HG02623 (cell line): Measurements from ENCODE around the gene TMEM44.

Experiments
- ATAC-seq: cut with Tn5 transposase; IDR thresholded peaks from one replicate; pipeline ENCODE4 v1.9.1; 2021; ENCODE audit warnings: moderate library complexity; ENCODE audit not compliant: unreplicated experiment

Gene TMEM44

GRCh38 chr3:194582196-194582905 lies 50.9 kb downstream of the TMEM44 start:
- no peak for ATAC-seq

- no peak for ATAC-seq
Observed at GRCh38 chr3:194579091-194579606, 54.1 kb downstream of the TMEM44 start.

- ATAC-seq: no peak
Observed at GRCh38 chr3:194577986-194578905, 55.0 kb downstream of the TMEM44 start.

GRCh38 chr3:194575484-194576210 lies 57.6 kb downstream of the TMEM44 start:
- ATAC-seq: no peak

- no peak for ATAC-seq
Observed at GRCh38 chr3:194574639-194575483, 58.4 kb downstream of the TMEM44 start.

GRCh38 chr3:194573680-194574437 lies 59.4 kb downstream of the TMEM44 start:
- ATAC-seq: peak; percentile 78

- ATAC-seq: no peak
Observed at GRCh38 chr3:194572944-194573491, 60.2 kb downstream of the TMEM44 start.

GRCh38 chr3:194572143-194572789 lies 61.0 kb downstream of the TMEM44 start:
- ATAC-seq: no peak

- no peak for ATAC-seq
Observed at GRCh38 chr3:194571491-194572142, 61.6 kb downstream of the TMEM44 start.

GRCh38 chr3:194570898-194571297 lies 62.3 kb downstream of the TMEM44 start:
- no peak for ATAC-seq

- no peak for ATAC-seq
Observed at GRCh38 chr3:194570235-194570634, 63.0 kb downstream of the TMEM44 start.

- ATAC-seq: no peak
Observed at GRCh38 chr3:194569252-194569651, 64.0 kb downstream of the TMEM44 start.

- ATAC-seq: no peak
Observed at GRCh38 chr3:194565597-194566190, 67.5 kb downstream of the TMEM44 start.

- no peak for ATAC-seq
Observed at GRCh38 chr3:194562986-194563385, 70.2 kb downstream of the TMEM44 start.

GRCh38 chr3:194561306-194561974 lies 71.8 kb downstream of the TMEM44 start:
- ATAC-seq: no peak

GRCh38 chr3:194560047-194560446 lies 73.2 kb downstream of the TMEM44 start:
- ATAC-seq: no peak

GRCh38 chr3:194559530-194559929 lies 73.7 kb downstream of the TMEM44 start:
- ATAC-seq: no peak
